Trophoblast cell (in vitro differentiated cells and primary cell): ENCODE data around the gene TP73.

Source experiments
- DNase-seq, 2 donors: peaks; one replicate each; pipeline ENCODE4 v3.0.0-alpha.2; 2016
- H2AFZ ChIP-seq: 2 replicates; pipeline ENCODE4 v1.6.1; 2013; ENCODE audit warnings: low read length, moderate library complexity, mild to moderate bottlenecking; ENCODE audit not compliant: insufficient read depth, poor library complexity
- H2AK5ac ChIP-seq: 2 replicates; pipeline ENCODE4 v1.6.1; 2013; ENCODE audit warnings: mild to moderate bottlenecking, low read length
- H2BK120ac ChIP-seq: 2 replicates; pipeline ENCODE4 v1.6.1; 2013; ENCODE audit warnings: low read length, mild to moderate bottlenecking, moderate library complexity; ENCODE audit not compliant: insufficient read depth, poor library complexity
- H2BK12ac ChIP-seq: 2 replicates; pipeline ENCODE4 v1.6.1; 2013; ENCODE audit warnings: mild to moderate bottlenecking, low read length, moderate library complexity
- H2BK5ac ChIP-seq: 2 replicates; pipeline ENCODE4 v1.6.1; 2013; ENCODE audit warnings: low read length, low read depth, moderate library complexity, mild to moderate bottlenecking; ENCODE audit not compliant: poor library complexity
- H3K14ac ChIP-seq: 2 replicates; pipeline ENCODE4 v1.6.1; 2013; ENCODE audit warnings: mild to moderate bottlenecking, low read length
- H3K18ac ChIP-seq: 2 replicates; pipeline ENCODE4 v1.6.1; 2013; ENCODE audit warnings: mild to moderate bottlenecking, low read length
- H3K23ac ChIP-seq: 2 replicates; pipeline ENCODE4 v1.6.1; 2013; ENCODE audit warnings: low read length
- H3K27ac ChIP-seq: 2 replicates; pipeline ENCODE4 v1.5.1; 2013; ENCODE audit warnings: low read depth, mild to moderate bottlenecking, inconsistent platforms, low read length, moderate library complexity
- H3K27me3 ChIP-seq: 2 replicates; pipeline ENCODE4 v1.6.1; 2013; ENCODE audit warnings: inconsistent platforms, mild to moderate bottlenecking, low read length, moderate library complexity; ENCODE audit not compliant: insufficient read depth
- H3K36me3 ChIP-seq, 2 experiments: 1 replicate in 1 of 2; 2 replicates in 1 of 2; pipeline ENCODE4 v1.6.1; 2013; ENCODE audit warnings: low read length in 2 of 2, mild to moderate bottlenecking in 2 of 2, moderate library complexity in 1 of 2; ENCODE audit not compliant: insufficient read depth in 2 of 2, control insufficient read depth in 1 of 2
- H3K4ac ChIP-seq: 2 replicates; pipeline ENCODE4 v1.6.1; 2013; ENCODE audit warnings: low read depth, mild to moderate bottlenecking, low read length, moderate library complexity
- H3K4me1 ChIP-seq, 2 experiments: 1 replicate in 1 of 2; 2 replicates in 1 of 2; pipeline ENCODE4 v1.6.1; 2013; ENCODE audit warnings: low read length in 2 of 2, mild to moderate bottlenecking in 2 of 2, moderate library complexity in 1 of 2; ENCODE audit not compliant: insufficient read depth in 2 of 2, control insufficient read depth in 1 of 2
- H3K4me2 ChIP-seq: 2 replicates; pipeline ENCODE4 v1.6.1; 2013; ENCODE audit warnings: inconsistent platforms, mild to moderate bottlenecking, low read length, moderate library complexity
- H3K4me3 ChIP-seq: 2 replicates; pipeline ENCODE4 v1.5.1; 2013; ENCODE audit warnings: mild to moderate bottlenecking, low read depth, low read length, inconsistent platforms
- H3K79me1 ChIP-seq: one replicate; pipeline ENCODE4 v1.6.1; 2013; ENCODE audit warnings: low read length
- H3K79me2 ChIP-seq: 2 replicates; pipeline ENCODE4 v1.6.1; 2013; ENCODE audit warnings: low read length, mild to moderate bottlenecking; ENCODE audit not compliant: control insufficient read depth, insufficient read depth, poor library complexity
- H3K9ac ChIP-seq: 2 replicates; pipeline ENCODE4 v1.6.1; 2013; ENCODE audit warnings: mild to moderate bottlenecking, low read length
- H3K9me3 ChIP-seq: 2 replicates; pipeline ENCODE4 v1.6.1; 2013; ENCODE audit warnings: low read depth, mild to moderate bottlenecking, control low read depth, inconsistent platforms, low read length; ENCODE audit not compliant: insufficient read depth
- H4K12ac ChIP-seq: 2 replicates; pipeline ENCODE4 v1.6.1; 2013; ENCODE audit warnings: low read depth, mild to moderate bottlenecking, low read length, moderate library complexity
- H4K8ac ChIP-seq: 2 replicates; pipeline ENCODE4 v1.6.1; 2013; ENCODE audit warnings: low read depth, mild to moderate bottlenecking, low read length, moderate library complexity
- H4K91ac ChIP-seq: one replicate; pipeline ENCODE4 v1.6.1; 2013; ENCODE audit warnings: low read depth, mild to moderate bottlenecking, low read length, moderate library complexity
- WGBS: extraction: QIAGEN DNeasy Blood & Tissue Kit; methylation state at CpG from one replicate; pipeline ENCODE4 v1.1.7; 2013; ENCODE audit warnings: missing lambda C conversion rate; ENCODE audit not compliant: insufficient read length, insufficient coverage; ENCODE audit errors: extremely low coverage; 5-methylcytosine and 5-hydroxymethylcytosine counted together

Gene TP73

DNA sequence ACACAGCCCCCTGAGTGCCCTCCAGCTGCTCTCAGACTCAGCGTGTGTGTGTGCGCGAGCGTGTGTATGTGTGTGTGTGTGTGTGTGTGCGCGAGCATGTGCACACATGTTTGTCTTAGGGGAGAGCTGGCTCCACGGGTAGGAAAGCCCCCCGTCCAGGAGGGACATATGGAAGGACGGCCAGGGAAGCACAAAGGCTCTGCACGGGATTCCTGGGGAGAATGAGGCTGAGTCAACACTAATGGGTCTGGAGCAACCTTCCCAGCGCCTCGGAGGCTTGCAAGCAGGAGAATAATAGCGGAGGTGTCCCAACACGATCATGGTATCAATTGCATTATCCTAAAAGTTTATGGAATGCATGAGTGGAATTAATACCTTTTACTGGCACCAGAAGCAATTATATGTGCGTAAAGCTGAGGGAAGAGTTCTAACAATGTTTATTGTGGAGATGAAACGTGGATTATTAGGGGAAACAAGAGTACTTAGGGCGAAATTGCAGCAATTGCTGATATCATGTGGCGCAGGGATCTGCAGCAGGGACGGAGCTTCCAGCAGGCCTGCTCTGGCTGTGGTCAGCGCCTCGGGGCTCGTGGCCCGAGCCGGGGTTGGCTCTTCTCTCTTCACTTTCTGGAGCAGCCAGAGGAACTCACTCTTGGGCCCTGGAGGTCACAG is 59.6 kb downstream of the TP73 start:
- no peak overlapping the region for H2AFZ ChIP-seq
- H3K4me1 ChIP-seq = peaks cover 27 to 34% of the 10 kb centered on the region in 2 experiments
- H3K9ac ChIP-seq = no peak overlapping the region
- no peaks in the 10 kb centered on the region for H3K27me3 ChIP-seq
- H2BK12ac ChIP-seq = no peak overlapping the region
- peaks cover 7% of the 10 kb centered on the region for H3K79me1 ChIP-seq
- H2BK5ac ChIP-seq = no peak overlapping the region
- H2AK5ac ChIP-seq = no peak overlapping the region
- H2BK120ac ChIP-seq = no peak overlapping the region
- 100% methylated on average over 1 of the region's 24 CpGs for WGBS
- peak in 1 of 2 donors; percentile 48 for DNase-seq
- H3K4me2 ChIP-seq = no peak overlapping the region
- no peak overlapping the region for H3K4ac ChIP-seq
- no peak overlapping the region for H4K12ac ChIP-seq
- no peak overlapping the region for H4K8ac ChIP-seq
- H3K79me2 ChIP-seq = no peaks in the 10 kb centered on the region
- H3K23ac ChIP-seq = no peak overlapping the region
- no peak overlapping the region for H3K18ac ChIP-seq
- H3K27ac ChIP-seq = no peak overlapping the region
- H3K9me3 ChIP-seq = peaks cover 2% of the 10 kb centered on the region
- no peak overlapping the region for H4K91ac ChIP-seq
- no peak overlapping the region for H3K14ac ChIP-seq
- H3K4me3 ChIP-seq = no peak overlapping the region
- no peaks in the 10 kb centered on the region for H3K36me3 ChIP-seq

DNA sequence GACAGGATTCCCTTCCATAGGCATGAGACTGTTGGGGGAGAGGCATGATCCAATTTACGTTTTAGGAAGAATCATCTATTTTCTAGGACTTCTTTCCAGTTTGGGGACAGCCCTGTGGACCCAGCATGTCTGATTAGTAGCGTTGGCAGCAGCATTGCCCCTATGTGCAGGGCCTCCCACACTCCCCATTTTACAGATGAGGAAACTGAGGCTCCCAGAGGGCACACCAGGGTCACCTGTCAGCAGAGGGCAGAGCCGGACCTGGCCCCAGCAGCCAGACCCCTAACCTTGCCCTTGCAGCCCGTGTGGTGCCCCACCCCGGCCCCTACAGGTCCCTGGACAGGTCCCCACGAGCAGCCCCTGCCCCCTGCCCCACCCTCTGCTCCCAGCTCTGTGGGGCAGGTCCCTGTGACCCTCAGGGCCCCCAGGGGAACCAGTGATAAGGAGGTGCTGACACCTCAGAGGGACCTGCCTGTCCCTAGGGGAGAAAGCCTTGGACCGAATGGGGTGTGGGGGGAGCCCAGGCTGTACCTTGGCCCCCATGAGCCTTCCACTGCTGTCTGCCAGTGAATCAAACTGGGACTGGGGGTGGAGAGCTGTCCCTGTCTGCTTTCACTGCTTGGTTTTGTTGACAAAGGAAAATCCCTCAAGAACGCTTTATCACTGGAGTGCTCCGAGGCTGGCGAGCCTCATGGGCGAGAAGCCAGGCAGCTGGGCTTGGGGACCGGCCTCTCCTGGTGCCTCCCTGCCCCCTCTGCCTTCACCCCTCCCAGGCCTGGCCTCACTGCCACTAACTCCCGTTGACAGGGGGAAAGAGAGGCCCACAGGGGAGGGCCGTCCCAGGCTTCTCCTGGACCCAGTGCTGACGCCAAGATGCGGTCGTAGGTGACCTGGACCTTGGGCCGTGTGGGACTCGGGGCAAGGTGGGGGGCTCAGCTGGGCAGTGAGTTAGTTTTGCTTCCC is 60.5 kb downstream of the TP73 start:
- Histone ChIP-seq H3K23ac (no peak overlapping the region), H2AFZ (no peak overlapping the region), H3K27me3 (no peaks in the 10 kb centered on the region), H3K36me3 (no peaks in the 10 kb centered on the region), H3K14ac (no peak overlapping the region), H3K4me3 (no peak overlapping the region), H2BK120ac (no peak overlapping the region), H3K79me2 (no peaks in the 10 kb centered on the region), H3K9ac (no peak overlapping the region), H3K27ac (no peak overlapping the region), H2BK5ac (no peak overlapping the region), H3K18ac (no peak overlapping the region), H2AK5ac (no peak overlapping the region), H3K4ac (no peak overlapping the region), H4K91ac (no peak overlapping the region), H4K12ac (no peak overlapping the region), H4K8ac (no peak overlapping the region), H3K4me1 (peaks cover 18 to 26% of the 10 kb centered on the region in 2 experiments), H3K79me1 (peaks cover 7% of the 10 kb centered on the region), H3K4me2 (no peak overlapping the region), H2BK12ac (no peak overlapping the region), H3K9me3 (peaks cover 2% of the 10 kb centered on the region)
- WGBS = no CpG with 5 or more reads among the region's 19 CpGs
- DNase-seq = no peak

DNA sequence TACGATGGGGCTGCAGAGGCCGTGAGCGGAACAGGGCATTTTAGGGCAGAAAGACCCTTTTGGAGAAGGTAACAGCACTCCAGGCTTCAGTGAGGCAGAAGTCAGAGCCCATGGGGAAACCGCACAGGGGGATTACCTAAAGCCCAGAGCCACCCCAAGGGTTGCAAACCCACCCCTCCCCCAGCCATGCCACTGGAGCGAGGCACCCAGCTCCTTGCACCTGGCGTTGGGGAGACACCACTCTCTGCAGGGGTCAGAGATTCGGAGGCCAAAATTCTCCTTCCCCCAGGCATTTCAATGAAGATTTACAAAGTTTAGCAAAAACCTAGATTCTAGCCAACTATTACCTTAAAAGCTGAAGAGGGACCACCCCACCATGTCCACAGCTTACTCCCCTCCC is 61.5 kb downstream of the TP73 start:
- no peak overlapping the region for H4K8ac ChIP-seq

DNA sequence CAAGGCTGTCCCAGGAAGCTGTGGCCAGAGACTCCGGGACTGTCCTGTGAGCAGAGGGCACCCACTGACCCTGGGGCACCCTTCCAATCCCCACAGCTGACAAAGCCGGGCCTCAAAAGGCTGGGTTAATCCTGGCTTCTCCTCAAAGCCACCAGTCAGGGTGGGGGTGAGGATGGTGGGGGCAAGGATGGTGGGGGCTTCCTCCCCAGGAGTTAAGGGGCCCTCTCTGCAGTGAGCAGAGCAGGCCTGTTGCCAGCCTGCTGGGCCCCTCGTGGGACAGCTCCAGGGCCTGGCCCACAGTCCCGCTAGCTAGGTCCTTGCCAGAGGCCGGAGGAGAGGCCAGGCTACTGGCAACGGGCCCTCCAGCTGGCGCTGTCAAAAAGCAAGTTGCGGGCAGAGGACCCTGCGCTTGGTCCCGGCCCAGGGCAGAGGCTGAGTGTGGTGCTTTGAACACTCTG is 62.0 kb downstream of the TP73 start:
- Histone ChIP-seq H3K36me3 (no peaks in the 10 kb centered on the region), H3K27ac (no peak overlapping the region), H3K79me1 (no peaks in the 10 kb centered on the region), H3K4me2 (no peak overlapping the region), H3K4me3 (no peak overlapping the region), H4K12ac (no peak overlapping the region), H3K4me1 (peaks cover 8 to 12% of the 10 kb centered on the region in 2 experiments), H3K27me3 (no peaks in the 10 kb centered on the region), H3K4ac (no peak overlapping the region), H3K79me2 (no peaks in the 10 kb centered on the region), H3K9me3 (peaks cover 3% of the 10 kb centered on the region), H3K14ac (no peak overlapping the region), H3K9ac (no peak overlapping the region), H2AFZ (no peak overlapping the region), H4K91ac (no peak overlapping the region), H3K18ac (no peak overlapping the region), H2BK120ac (no peak overlapping the region), H3K23ac (no peak overlapping the region), H4K8ac (no peak overlapping the region), H2BK5ac (no peak overlapping the region), H2BK12ac (no peak overlapping the region), H2AK5ac (no peak overlapping the region)
- no CpG with 5 or more reads among the region's 10 CpGs for WGBS
- no peak for DNase-seq

More for the DNA sequence above, 61.5 kb downstream of the TP73 start:
- Histone ChIP-seq H3K36me3 (no peaks in the 10 kb centered on the region), H2BK12ac (no peak overlapping the region), H2BK120ac (no peak overlapping the region), H3K9ac (no peak overlapping the region), H3K14ac (no peak overlapping the region), H3K27me3 (no peaks in the 10 kb centered on the region), H2AFZ (no peak overlapping the region), H2BK5ac (no peak overlapping the region), H3K4me2 (no peak overlapping the region), H4K91ac (no peak overlapping the region), H3K9me3 (peaks cover 3% of the 10 kb centered on the region), H3K27ac (no peak overlapping the region), H3K4ac (no peak overlapping the region), H3K23ac (no peak overlapping the region), H3K79me2 (no peaks in the 10 kb centered on the region), H3K18ac (no peak overlapping the region), H2AK5ac (no peak overlapping the region), H3K4me1 (peaks cover 11 to 16% of the 10 kb centered on the region in 2 experiments), H4K12ac (no peak overlapping the region), H3K4me3 (no peak overlapping the region), H3K79me1 (no peaks in the 10 kb centered on the region)
- DNase-seq = no peak
- no CpG with 5 or more reads among the region's 7 CpGs for WGBS
